ENCODE results near the gene PLCZ1. TPM values are rescaled to one million over a fixed set of nuclear protein-coding genes. Genes with fewer than 3 reads are reported as not detected.

Gene PLCZ1
- total and polyA plus RNA-seq, 2 experiments from 2014 or later, result not detected

DNA sequence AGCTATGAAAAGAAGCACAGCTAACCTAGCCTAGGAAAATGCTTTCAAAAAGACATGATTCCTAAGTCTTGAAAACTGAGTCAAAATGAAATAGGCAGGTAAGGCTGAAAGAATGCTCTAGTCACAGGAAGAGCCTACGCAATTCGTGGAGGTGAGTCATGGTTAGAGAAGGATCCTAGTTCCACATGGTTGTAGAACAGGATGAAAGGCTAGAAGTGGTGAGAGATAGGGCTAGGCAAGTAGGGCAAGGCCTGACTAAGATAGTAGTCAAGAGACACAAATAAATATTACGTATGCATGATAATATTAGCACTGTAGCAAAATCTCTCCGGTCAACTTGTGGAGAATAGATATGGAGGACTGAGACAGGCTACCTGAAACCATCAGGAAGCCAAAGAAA lies 47.2 kb downstream of the PLCZ1 start:
- H3F3A ChIP-seq (replicated peaks; ENCODE audit: low read depth), result no peaks in the 10 kb centered on the region
- no peak for DNase-seq (ENCODE audit: low spot score)
- 0 out of 2 replicates have a peak, but pooled peaks cover 6% of the 10 kb centered on the region for H3K9me2 ChIP-seq (ENCODE audit: insufficient read depth)
- no peak overlapping the region for H3K4me3 Mint-ChIP-seq
- no peak overlapping the region for H2AFZ ChIP-seq
- no peaks in the 10 kb centered on the region for H3K27me3 Mint-ChIP-seq (ENCODE audit: insufficient read depth, low read depth, poor library complexity)
- H3K4me1 Mint-ChIP-seq, result no peaks in the 10 kb centered on the region
- H3K27ac Mint-ChIP-seq, result no peak overlapping the region; the same call in 1 of the 2 replicates
- no peaks in the 10 kb centered on the region for H3K4me1 ChIP-seq (ENCODE audit: insufficient read depth)
- no peak overlapping the region for H3K4me3 ChIP-seq
- H3K27ac ChIP-seq (ENCODE audit: low read depth), result no peak overlapping the region
- no peaks in the 10 kb centered on the region for H4K20me1 ChIP-seq (replicated peaks; ENCODE audit: insufficient read depth)
- no peak for ATAC-seq
- TF ChIP-seq ZNF462 (CRISPR knock-in tag; IDR thresholded peaks at IDR 0.05), result no peak
- no peak for TF ChIP-seq JUNB (IDR thresholded peaks at IDR 0.05; ENCODE audit: unreplicated experiment)
- no peak for TF ChIP-seq EZH2 (IDR thresholded peaks at IDR 0.05; ENCODE audit: low read depth, unreplicated experiment)
- no peak for TF ChIP-seq STAT1 (IDR thresholded peaks at IDR 0.05; ENCODE audit: unreplicated experiment)
- TF ChIP-seq CREB1 (CRISPR knock-in tag; IDR thresholded peaks at IDR 0.05; ENCODE audit: low read depth), result no peak
- TF ChIP-seq, protein P1, sequence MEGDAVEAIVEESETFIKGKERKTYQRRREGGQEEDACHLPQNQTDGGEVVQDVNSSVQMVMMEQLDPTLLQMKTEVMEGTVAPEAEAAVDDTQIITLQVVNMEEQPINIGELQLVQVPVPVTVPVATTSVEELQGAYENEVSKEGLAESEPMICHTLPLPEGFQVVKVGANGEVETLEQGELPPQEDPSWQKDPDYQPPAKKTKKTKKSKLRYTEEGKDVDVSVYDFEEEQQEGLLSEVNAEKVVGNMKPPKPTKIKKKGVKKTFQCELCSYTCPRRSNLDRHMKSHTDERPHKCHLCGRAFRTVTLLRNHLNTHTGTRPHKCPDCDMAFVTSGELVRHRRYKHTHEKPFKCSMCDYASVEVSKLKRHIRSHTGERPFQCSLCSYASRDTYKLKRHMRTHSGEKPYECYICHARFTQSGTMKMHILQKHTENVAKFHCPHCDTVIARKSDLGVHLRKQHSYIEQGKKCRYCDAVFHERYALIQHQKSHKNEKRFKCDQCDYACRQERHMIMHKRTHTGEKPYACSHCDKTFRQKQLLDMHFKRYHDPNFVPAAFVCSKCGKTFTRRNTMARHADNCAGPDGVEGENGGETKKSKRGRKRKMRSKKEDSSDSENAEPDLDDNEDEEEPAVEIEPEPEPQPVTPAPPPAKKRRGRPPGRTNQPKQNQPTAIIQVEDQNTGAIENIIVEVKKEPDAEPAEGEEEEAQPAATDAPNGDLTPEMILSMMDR (conservative IDR thresholded peaks at IDR 0.05; ENCODE audit: low read depth in 2 of 2), result no peak
- TF ChIP-seq ZNF331 (CRISPR knock-in tag; IDR thresholded peaks at IDR 0.05; ENCODE audit: low read depth), result no peak
- TF ChIP-seq EZH2phosphoT487 (IDR thresholded peaks at IDR 0.05; ENCODE audit: unreplicated experiment), result no peak
- no peak for TF ChIP-seq ZNF114 (CRISPR knock-in tag; IDR thresholded peaks at IDR 0.05)
- TF ChIP-seq, protein P2, sequence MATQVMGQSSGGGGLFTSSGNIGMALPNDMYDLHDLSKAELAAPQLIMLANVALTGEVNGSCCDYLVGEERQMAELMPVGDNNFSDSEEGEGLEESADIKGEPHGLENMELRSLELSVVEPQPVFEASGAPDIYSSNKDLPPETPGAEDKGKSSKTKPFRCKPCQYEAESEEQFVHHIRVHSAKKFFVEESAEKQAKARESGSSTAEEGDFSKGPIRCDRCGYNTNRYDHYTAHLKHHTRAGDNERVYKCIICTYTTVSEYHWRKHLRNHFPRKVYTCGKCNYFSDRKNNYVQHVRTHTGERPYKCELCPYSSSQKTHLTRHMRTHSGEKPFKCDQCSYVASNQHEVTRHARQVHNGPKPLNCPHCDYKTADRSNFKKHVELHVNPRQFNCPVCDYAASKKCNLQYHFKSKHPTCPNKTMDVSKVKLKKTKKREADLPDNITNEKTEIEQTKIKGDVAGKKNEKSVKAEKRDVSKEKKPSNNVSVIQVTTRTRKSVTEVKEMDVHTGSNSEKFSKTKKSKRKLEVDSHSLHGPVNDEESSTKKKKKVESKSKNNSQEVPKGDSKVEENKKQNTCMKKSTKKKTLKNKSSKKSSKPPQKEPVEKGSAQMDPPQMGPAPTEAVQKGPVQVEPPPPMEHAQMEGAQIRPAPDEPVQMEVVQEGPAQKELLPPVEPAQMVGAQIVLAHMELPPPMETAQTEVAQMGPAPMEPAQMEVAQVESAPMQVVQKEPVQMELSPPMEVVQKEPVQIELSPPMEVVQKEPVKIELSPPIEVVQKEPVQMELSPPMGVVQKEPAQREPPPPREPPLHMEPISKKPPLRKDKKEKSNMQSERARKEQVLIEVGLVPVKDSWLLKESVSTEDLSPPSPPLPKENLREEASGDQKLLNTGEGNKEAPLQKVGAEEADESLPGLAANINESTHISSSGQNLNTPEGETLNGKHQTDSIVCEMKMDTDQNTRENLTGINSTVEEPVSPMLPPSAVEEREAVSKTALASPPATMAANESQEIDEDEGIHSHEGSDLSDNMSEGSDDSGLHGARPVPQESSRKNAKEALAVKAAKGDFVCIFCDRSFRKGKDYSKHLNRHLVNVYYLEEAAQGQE (IDR thresholded peaks at IDR 0.05; ENCODE audit: unreplicated experiment), result no peak
- no peak for TF ChIP-seq ETS1 (IDR thresholded peaks at IDR 0.05)
- TF ChIP-seq POLR2AphosphoS5 (IDR thresholded peaks at IDR 0.05; ENCODE audit: low read depth), result no peak
- TF ChIP-seq NANOG (IDR thresholded peaks at IDR 0.05; ENCODE audit: borderline replicate concordance), result no peak
- H3K79me2 ChIP-seq (replicated peaks; ENCODE audit: insufficient read depth), result no peaks in the 10 kb centered on the region
- H3K36me3 ChIP-seq (ENCODE audit: insufficient read depth), result no peaks in the 10 kb centered on the region
- H3K4me2 ChIP-seq, result no peak overlapping the region
- H3K36me3 Mint-ChIP-seq (ENCODE audit: low read depth), result no peaks in the 10 kb centered on the region
- no peaks in the 10 kb centered on the region for H3K9me3 Mint-ChIP-seq
- H3K27me3 ChIP-seq (ENCODE audit: insufficient read depth), result no peaks in the 10 kb centered on the region

Data from GM23338 (cell line).